Anterior cingulate cortex (tissue), 58 donors: ENCODE data around the gene MBNL2.
A peak's percentile ranks its signal among the peaks of the same experiment; 100 is the strongest.
"Not testable (repeated sequence)": the region's sequence is repeated elsewhere in the genome, so short reads cannot be mapped to it uniquely, and the experiment has no call there.

Experiments used
- DNase-seq, 58 donors: peaks; one replicate each; lab custom pipeline; 2025; lab: John Stamatoyannopoulos, UW

MBNL2 gene

DNA sequence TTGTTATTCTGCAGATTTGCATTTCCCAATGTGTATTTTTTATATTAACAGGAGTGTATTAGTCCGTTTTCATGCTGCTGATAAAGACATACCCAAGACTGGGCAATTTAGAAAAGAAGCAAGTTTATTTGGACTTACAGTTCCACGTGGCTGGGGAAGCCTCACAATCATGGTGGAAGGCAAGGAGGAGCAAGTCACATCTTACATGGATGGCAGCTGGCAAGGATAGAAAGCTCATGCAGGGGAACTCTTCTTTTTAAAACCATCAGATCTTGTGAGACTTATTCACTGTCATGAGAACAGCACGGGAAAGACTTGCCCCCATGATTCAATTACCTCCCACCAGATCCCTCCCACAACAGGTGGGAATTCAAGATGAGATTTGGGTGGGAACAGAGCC lies 14.9 kb upstream of the MBNL2 start:
- DNase-seq: not testable (repeated sequence)

DNA sequence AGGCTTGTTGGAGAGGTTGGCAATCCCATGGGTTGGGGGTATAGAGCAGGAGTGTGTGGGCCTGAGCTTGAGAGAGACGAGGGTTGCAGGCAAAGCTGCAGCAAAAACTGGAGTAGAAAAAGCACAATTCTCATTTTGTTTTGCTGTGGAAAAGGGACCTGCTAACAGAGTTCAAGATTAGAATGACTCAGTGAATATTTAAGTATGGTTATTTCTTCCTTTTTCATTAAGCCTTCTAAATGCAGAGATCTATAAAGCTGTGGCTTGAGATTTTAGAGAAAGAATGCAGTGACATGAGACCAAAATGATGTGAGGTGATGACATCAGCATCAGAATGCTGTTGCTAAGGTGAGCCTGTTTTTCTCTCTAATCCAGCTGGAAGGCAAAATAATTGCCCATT lies 10.8 kb upstream of the MBNL2 start:
- peak in 2 of 58 donors; percentile 5 to 10 for DNase-seq

DNA sequence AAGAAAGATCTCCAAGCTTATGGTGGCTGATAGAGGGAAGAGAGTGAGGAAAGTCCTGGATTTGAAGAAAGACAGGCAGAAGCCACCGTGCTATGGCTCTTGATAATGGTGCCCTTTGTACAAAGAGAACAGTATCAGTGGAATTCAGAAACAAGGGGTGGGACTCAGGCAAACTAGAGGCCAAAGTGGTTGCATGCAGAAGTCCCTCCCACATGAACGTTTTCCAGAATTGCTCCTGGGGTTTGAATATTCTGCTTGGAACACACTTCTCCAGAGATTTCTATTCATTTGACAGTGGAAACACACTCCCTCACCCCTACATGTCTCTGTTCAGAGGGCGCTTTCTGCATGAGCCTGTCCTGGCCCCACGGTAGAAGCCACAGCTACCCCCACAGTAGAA lies 10.1 kb upstream of the MBNL2 start:
- peak in 13 of 58 donors; percentile 18 to 71 (median 37) for DNase-seq

DNA sequence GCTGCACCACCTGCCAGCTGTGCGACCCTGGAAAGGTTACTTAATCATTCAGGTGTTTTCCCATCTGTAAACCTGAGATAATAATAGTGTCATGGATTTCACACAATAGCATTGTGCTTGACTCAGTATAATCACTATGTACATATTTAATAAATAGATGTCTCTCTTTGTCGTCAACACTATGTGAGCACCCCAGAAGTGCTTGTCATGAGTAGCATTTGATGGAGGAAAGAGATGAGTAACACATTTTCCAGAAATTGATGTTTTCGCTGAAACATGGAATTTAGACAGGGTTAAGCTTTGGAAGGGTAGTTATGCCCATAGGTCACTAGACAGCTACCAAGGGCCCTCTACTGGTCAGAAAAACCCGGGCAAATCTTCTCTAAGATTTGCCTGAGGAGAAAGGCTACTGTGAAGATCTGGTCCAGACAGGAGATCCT lies 9.5 kb upstream of the MBNL2 start:
- DNase-seq: peak in 10 of 58 donors; percentile 4 to 58 (median 22)

DNA sequence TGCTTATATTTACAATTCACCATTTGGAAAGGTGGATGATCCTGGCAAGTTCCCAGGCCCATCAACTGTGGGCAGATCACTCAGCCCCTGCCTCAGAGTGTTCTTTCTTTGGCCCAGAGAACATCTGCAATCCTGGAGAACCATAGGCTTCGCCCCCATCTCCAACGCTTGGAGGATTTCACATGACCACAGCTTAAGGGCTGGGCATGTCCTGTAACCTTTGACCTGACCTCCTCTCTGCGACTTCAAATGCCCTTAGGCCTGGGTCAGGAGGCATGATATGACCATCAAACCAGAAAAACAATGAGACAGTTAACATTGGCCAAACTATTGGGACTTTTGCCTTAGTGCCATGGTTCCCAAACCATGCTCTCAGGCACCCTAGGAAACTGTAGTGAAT lies 7.2 kb upstream of the MBNL2 start:
- DNase-seq: no peak

DNA sequence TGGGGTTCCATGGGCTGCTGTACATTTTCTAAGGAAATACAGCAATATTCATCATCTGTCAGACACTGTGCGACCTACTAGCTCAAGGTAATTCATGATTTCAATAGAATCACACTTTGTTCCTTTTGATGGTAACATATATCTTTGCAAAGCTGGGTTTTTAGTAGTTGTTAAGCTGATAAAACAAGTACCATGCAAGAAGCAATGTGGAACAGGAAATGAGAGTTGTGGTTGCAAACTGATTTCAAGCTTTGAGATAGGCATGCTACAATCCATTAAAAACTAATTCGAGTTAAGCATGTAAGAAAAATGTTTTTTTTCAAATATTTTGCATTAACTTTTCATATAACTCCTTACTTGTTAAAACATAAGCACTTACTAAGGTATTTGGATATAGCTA lies 6.8 kb upstream of the MBNL2 start:
- no peak for DNase-seq

DNA sequence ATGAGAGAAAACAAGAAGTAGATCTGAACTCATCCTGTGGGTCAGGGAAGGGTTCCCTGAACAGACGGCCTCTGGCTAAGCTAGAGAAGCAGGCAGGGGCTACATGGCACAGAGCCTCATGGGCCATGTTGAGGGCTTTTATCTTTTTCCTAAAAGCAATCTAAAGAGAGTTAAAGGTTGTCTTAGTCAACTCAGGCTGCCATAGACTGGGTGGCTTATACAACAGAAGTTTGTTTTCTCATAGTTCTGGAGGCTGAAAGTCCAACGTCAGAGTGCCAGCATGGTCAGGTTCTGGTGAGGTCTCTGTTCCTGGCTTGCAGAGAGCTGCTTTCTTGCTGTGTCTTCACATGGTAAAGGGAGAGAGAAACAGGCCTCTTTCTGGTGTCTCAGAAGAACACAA lies 2.9 kb upstream of the MBNL2 start:
- DNase-seq: peak in 1 of 58 donors; percentile 10

DNA sequence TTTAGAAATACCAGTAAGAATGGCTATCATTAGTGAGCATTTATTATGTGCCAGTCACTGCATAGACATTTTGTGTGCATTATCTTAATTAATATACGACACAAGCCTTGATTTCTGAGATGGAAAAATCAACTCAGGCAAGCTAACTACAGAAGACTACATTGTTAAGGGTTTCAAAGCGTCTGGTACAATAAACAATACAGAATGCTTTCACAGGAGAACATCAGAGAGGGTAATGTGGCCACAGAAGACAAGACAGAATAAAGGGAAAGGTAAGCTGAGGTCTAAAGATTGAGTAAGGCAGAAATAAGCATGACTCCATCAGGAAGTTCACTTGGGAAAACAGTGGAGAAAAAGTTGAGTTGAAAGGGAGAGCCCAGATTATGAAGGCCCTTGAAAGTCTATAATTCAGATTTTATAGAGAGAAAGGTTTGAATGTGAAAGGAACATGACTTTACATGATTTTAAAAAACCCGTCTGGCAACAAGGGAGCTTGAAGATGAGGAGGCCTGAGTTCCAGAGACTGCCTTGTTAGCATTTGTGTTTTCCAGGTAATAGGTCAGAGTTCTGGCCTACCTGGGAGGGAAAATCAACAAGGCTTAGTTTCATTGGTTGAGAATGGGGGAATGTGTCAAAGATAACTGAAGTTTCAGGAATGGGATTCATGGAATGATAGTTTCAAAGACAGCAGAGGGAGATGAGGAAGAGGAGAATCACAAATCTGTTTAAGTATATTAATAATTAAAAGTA lies 1.8 kb upstream of the MBNL2 start:
- DNase-seq: no peak

DNA sequence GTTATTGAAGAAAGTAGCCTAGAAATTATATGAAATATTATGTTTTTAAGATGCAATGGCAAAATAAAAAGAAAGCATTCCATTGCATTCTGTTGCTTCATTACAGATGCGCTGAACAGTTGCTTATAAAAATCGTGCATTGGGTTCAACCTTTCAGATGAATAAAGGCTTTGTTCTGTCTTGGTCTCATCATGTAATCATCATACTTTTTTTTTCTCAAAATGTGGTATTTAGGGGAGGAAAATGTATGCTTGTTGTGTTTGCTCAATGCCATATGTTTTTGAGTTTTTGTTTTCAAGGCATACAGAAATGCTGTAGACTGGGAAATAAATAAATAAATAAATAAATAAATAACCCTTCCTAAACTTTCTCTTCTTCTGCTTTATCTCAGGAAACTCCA lies 1.1 kb upstream of the MBNL2 start:
- DNase-seq: no peak

DNA sequence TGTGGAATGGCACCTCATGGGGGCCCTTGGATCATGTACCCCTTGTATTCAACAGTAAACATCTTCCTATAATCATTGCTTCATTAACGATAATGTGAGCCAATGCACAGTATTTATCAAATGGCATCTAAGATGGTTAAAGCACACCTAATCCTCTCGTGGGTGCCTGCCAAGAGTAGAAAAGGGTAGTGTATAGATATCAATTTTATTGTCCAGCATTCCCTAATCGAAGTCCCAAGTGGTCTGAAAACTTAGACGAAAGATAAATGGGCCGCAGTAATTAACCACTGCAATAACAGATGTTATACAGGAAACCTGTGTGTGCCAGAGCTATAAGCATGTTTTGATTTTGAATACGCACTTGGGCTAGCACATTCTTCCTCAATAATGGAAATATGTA lies 667 bp upstream of the MBNL2 start:
- DNase-seq: no peak

DNA sequence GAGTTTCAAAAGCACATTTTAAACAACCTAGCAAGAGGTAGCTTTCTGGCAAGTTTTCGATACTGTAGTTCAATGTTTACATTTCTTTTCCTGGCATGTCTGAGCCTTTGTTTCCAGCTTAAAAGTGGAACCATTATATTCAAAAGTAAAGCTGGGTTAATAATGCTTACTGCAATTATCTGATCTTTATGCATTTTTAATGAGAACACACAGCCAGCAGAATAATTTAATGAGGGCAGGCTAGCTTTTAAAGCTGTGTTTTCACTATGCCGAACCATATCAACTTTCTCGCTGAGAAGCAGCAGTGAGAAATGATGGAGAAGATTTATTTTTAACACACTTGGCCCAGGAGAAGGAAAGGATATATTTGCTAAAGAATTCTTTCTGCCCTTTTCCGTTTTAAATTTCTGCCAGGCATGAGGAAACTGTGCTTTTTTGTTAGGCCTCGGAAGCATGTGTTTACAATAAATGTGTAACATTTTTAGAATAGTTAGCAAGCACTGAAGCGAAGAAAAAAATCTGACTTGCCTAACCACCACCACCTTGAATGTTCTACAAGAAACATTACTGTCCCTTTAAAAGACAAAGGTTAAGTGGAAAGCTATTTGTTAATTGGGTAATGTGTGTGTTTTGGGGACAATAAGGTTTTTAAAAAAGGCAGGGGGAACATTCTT lies 1.0 kb downstream of the MBNL2 start:
- no peak for DNase-seq

DNA sequence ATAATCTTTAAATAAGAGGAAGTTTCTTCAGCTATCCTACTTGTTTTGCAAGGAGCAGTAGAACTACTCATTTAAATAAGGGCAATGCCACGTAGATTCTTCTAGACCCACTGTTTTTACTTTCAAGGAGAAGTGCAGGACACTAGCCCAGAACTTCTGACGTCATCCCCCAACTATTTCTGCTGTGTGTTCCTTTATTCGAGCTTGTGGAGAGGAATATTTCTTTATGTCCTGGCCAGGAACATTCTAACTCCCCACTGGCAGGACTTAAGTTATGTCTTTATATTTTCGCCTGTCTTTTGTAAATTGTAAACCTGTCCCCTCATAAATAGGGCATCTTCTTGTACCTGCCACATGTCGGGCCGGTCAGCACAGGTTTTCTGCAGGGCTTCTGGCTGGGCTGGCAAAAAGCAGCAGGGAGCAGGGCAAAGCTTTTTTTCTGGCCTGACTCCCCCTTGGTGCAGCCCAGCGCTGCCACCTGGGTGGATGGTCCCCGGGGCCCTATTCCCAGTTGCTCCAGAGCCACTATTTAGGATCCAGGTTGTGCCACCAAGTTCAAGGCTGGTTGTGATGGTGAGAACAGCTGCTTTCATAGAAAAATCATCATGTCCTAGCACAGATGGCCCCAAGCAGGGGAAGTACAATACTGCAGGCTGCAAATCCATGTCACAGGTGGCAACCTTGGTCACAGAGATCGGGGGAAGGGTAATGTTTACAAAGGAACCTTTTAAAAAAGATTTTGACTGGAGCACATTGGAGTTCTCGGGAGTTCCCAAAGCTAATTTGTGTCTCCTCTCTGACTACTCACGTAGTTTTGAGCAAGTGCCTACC lies 1.8 kb downstream of the MBNL2 start:
- peak in 25 of 58 donors; percentile 19 to 76 (median 49) for DNase-seq

DNA sequence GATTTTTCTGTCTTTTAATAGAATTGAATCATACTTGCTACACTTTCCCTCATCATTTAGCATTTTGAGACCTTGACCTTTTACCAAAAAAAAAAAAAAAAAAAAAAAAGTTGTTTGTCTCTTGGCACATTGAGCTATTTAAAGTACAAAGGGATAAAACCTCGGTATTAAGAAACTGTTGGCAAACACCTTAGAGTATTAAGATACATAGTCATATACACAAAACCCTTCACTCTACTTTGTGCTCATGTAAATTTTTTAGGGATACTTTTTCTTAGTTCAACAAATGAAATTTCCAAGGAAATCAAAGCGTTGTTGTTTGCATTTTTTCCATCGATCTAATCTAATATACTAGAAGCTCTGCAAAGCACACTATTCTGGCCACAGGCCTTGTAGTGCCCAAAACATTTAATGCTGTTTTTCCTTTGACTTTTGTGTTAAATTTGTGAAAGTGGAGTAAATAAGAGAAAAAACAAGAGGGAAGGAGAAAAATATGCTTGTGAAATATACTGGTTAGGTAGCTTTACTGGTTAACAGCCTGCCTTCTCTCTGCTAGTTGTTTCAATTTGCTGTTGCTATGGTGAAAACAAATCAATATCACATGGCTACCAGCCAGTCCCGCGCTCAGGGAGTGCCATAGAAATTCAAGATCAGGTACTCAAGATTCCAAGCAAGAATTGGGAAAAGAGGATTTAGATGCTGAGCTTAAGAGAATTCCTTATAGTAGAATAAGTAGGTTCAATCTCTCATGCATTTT lies 2.6 kb downstream of the MBNL2 start:
- DNase-seq: no peak

DNA sequence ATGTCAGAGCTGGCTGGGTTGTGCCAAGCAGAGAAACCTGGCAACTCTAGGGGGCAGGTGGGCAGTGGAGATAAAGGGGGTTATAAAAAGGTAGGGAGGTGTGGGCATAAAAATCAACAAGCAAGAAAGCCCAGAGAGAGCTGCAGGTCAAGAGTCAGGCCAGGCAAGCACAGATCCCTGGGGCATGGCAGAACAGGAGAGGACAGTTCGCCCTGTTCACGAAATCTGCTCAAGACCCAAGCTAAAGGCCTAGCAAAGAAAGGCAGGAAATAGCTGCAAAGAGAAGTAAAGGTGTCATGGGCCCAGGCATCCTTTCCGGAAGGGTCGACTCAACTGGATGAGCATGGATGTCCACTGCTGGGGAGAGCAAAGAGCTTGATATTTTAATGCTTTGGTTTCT lies 3.4 kb downstream of the MBNL2 start:
- DNase-seq: peak in 1 of 58 donors; percentile 19

DNA sequence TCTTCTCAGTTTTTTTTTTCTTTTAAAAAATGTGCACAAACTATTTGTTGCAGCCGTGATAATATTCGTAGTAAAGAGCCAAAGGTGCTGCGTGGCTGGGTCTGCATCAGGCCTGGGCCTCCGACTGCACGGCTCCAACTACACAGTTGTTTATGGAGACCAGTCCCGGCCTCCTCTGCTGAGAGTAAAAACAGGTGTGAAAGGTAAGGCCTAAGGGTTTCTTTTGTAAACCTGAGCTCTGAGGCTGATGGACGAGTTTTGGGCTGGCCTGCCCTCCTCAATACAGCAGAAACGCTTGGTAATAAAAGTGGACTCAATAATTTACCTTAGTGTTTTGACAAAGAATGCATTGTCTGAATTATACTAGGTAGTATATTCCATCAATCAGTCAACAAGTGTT lies 3.9 kb downstream of the MBNL2 start:
- no peak for DNase-seq

DNA sequence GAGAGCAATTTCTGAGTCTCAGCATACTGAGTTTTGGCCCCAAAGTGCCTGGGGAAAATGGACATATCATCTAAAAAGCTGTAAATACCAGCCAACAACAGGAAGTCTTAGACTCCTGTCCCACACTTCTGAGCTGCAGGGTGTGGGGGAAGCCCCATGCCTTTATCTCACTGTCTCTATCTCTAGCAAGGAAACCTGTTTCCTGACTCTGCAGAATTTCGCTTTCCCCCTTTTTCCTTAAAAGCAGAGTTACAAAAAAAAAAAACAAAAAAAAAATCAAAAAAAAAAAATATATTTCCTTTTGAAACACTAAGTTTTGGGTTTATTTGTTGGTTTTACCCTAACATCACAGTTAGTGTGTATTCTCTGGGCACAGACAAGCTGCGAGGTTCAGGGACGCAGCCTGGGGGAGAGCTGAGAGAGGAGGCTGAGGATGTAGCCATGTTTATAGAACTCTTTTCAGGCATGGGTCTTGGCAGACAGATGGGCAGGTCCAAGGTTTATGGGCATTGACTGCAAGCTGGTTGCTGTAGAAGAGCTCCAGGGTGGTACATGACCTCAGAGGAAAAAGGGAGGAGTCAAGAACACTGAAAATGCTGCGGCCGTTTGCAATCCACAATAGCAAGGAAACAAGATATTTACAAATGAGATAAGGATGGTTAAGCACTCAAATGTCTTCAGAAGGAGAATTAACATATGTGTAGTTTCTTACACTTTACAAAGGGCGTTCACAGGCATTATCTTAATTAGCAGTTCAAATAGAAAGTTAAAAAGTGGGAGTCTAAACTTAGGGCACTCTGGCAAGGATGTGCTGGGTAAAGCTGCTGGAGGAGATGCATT lies 4.9 kb downstream of the MBNL2 start:
- DNase-seq: peak in 1 of 58 donors; percentile 23

DNA sequence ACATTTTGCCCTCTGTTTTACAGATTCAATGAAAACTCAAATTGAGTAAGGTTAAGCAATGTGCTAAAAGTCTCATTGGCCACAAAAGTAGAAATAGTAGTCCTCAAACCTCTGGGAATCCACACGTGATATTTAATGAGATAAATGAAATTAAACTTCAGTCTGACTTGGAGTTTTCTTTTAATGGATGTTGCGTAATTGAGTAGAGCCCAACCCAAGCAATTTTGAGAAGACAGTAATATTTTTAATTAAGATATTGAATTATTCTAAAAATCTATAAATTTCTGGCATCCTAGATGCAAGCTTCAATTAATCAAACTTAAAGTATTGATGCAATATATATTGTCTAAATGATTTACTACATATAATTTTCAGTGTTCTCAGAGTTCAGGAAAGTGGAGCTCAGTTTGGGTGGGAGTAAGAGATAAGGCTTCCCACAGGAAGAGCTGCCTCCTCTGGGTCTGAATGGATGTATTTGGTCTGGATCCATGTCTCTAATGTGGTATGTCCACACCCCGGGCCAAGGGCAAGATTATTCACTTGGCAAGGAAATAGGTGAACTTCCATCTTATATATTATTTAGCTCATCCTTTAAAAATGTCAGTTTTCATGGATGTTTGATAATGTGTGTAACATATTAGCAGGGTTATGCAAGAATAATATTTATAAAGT lies 6.9 kb downstream of the MBNL2 start:
- no peak for DNase-seq

DNA sequence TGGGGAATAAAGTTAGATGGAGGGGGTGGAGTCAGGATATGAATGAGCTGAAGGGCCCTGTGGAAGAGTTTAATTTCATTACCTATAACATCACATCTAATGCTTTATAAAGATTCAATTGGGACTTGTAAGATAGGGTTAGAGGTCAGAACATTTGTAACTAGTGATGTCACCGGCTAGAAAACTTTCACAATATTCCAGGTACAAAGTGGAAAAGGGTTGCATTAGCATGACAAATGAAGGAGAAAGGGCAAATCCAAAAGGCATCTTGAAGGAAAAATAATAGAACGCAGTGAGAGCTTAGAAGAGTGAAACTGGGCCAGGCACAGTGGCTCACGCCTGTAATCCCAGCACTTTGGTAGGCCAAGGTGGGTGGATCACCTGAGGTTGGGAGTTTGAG lies 7.6 kb downstream of the MBNL2 start:
- DNase-seq: no peak
